ENCODE data around the gene WHRN. TPM values are rescaled to one million over a fixed set of nuclear protein-coding genes. Genes with fewer than 3 reads are reported as not detected.

The WHRN gene
- total RNA-seq, 6 donors from 2014 or later = 2.5 to 17.8 (median 5.6) TPM

DNA sequence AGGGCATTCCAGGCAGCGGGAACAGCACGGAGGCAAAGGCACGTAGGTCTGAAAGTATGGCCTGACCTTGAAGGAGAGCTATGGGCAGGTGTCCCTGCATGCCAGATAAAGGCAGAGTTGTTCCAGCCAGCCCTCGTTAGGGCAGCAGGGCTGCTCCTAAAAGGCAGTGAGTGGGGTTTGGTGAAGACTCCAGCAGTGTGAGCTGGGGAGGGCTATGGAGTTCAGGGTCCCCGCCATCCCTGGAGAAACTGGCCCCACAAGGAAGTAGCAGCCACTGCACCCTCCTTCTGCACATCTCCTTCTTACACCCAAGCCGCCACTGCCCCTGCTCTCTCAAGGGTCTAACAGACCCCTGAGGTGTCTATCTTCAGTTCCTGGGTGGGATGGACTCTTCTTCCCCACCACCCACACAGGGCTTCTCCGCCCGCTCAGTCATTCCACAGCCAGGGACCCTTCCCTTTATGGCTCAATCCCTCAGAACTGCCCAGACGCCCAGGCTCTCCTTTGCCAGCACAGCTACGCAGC is 118.8 kb downstream of the WHRN start:
- Histone ChIP-seq H3K4me1 (peaks cover 63 to 94% (median 77%) of the 10 kb centered on the region in 4 donors), H3K4me3 (peak overlapping the region in 3 of 4 donors; percentile 49 to 71 (median 64)), H3K36me3 (no peaks in the 10 kb centered on the region), H3K27me3 (no peaks in the 10 kb centered on the region), H3K27ac (peak overlapping the region; percentile 87 to 95 (median 92)), H3K9me3 (no peaks in the 10 kb centered on the region)
- TF ChIP-seq, protein P1, sequence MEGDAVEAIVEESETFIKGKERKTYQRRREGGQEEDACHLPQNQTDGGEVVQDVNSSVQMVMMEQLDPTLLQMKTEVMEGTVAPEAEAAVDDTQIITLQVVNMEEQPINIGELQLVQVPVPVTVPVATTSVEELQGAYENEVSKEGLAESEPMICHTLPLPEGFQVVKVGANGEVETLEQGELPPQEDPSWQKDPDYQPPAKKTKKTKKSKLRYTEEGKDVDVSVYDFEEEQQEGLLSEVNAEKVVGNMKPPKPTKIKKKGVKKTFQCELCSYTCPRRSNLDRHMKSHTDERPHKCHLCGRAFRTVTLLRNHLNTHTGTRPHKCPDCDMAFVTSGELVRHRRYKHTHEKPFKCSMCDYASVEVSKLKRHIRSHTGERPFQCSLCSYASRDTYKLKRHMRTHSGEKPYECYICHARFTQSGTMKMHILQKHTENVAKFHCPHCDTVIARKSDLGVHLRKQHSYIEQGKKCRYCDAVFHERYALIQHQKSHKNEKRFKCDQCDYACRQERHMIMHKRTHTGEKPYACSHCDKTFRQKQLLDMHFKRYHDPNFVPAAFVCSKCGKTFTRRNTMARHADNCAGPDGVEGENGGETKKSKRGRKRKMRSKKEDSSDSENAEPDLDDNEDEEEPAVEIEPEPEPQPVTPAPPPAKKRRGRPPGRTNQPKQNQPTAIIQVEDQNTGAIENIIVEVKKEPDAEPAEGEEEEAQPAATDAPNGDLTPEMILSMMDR (IDR thresholded peaks at IDR 0.05) = no peak
- TF ChIP-seq POLR2A (IDR thresholded peaks at IDR 0.05) (no peak), POLR2AphosphoS5 (IDR thresholded peaks at IDR 0.05) (no peak)
- 33 to 38% methylated on average over 7 to 10 of the region's 10 CpGs for WGBS, 2 donors
- no peak for DNase-seq
- no peak for ATAC-seq (ENCODE audit: low FRiP score in 2 of 2)

- TF ChIP-seq, protein P1 (IDR thresholded peaks at IDR 0.05) = no peak
- TF ChIP-seq POLR2AphosphoS5 (IDR thresholded peaks at IDR 0.05) (peak; percentile 81 to 91), EP300 (IDR thresholded peaks at IDR 0.05) (peak in 2 of 4 donors; percentile 59 to 78), POLR2A (IDR thresholded peaks at IDR 0.05) (peak in 2 of 4 donors; percentile 59 to 91)
- Histone ChIP-seq H3K4me1 (peaks cover 63 to 88% (median 72%) of the 10 kb centered on the region in 4 donors), H3K36me3 (peaks cover 0 to 7% (median 2%) of the 10 kb centered on the region in 4 donors), H3K27me3 (no peaks in the 10 kb centered on the region), H3K9me3 (no peaks in the 10 kb centered on the region), H3K4me3 (peak overlapping the region in 3 of 4 donors; percentile 49 to 71 (median 64)), H3K27ac (peak overlapping the region; percentile 87 to 95 (median 92))
- ATAC-seq (ENCODE audit: low FRiP score in 2 of 2) (peak; percentile 75 to 78), DNase-seq (peak in 1 of 2 donors; percentile 92)
- 57 to 59% methylated on average over 3 to 11 of the region's 11 CpGs for WGBS, 2 donors
Measured at GRCh38 chr9:114385397-114386181, 119.7 kb downstream of the WHRN start.

DNA sequence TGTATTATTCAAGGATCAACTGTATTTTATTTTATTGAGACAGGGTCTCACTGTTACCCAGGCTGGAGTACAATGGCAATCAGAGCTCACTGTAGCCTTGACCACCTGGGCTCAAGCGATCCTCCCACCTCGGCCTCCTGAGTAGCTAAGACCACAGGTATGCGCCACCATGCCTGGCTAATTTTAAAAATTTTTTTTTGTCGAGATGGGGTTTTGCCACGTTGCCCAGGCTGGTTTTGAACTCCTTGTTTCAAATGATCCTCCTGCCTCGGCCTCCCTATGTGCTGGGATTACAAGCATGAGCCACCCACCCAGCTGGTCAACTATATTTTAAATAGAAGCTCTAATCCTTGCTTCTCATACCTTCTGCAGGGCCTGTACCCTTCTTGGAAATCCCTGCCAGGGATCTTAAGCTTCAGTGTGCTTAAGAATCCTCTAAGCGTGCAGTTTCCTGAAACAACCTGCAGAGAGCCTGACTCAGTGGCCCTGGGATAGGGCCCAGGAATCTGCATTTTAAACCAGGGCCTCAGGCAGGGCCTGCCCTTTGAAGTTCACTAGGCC is 120.4 kb downstream of the WHRN start:
- DNase-seq (no peak), ATAC-seq (ENCODE audit: low FRiP score in 2 of 2) (no peak)
- Histone ChIP-seq H3K27ac (peak overlapping the region; percentile 87 to 95 (median 92)), H3K4me1 (peaks cover 61 to 84% (median 67%) of the 10 kb centered on the region in 4 donors), H3K4me3 (peak overlapping the region in 2 of 4 donors; percentile 16 to 28), H3K9me3 (no peaks in the 10 kb centered on the region), H3K27me3 (no peaks in the 10 kb centered on the region), H3K36me3 (peaks cover under 1 to 14% (median 7%) of the 10 kb centered on the region in 4 donors)
- WGBS, 2 donors = 62 to 71% methylated on average over 6 to 7 of the region's 7 CpGs
- TF ChIP-seq, protein P1 (IDR thresholded peaks at IDR 0.05) = no peak
- TF ChIP-seq POLR2A (IDR thresholded peaks at IDR 0.05) (no peak), EP300 (IDR thresholded peaks at IDR 0.05) (no peak)

DNA sequence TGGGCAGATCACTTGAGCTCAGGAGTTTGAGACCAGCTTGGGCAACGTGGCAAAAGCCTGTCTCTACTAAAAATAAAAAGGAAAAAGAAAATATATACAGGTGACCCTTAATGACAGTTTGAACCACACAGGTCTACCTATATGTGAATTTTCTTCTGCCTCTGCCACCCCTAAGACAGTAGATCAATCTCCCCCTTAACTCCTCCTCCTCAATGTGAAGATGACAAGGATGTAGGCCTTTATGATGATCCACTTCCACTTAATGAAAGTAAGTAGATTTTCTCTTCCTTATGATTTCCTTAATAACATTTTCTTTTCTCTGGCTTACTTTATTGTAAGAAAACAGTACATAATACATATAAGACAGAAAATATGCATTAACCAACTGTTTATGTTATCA is 120.9 kb downstream of the WHRN start:
- ATAC-seq (ENCODE audit: low FRiP score in 2 of 2) (no peak), DNase-seq (no peak)
- no peaks in the 10 kb centered on the region for H3K27me3 ChIP-seq
- H3K27ac ChIP-seq = peak overlapping the region; percentile 87 to 95 (median 92)
- TF ChIP-seq POLR2A (IDR thresholded peaks at IDR 0.05) = no peak
- no peak for TF ChIP-seq POLR2AphosphoS5 (IDR thresholded peaks at IDR 0.05)
- TF ChIP-seq EP300 (IDR thresholded peaks at IDR 0.05) = no peak
- TF ChIP-seq, protein P1 (IDR thresholded peaks at IDR 0.05) = no peak
- WGBS, 2 donors = 39 to 44% methylated on average over 1 of the region's 1 CpG
- H3K4me3 ChIP-seq = no peak overlapping the region
- H3K36me3 ChIP-seq = peaks cover 6 to 20% (median 12%) of the 10 kb centered on the region in 4 donors
- peaks cover 56 to 84% (median 63%) of the 10 kb centered on the region in 4 donors for H3K4me1 ChIP-seq
- no peaks in the 10 kb centered on the region for H3K9me3 ChIP-seq
